GM12864 (cell line): Measurements from ENCODE around the gene MMP20.

ENCODE experiments used
- DNase-seq: peaks from one replicate; pipeline ENCODE4 v3.0.0-alpha.2; 2011; ENCODE audit warnings: low read depth
- H3K4me3 ChIP-seq: 2 replicates; pipeline ENCODE4 v1.5.1; 2011; ENCODE audit warnings: mild to moderate bottlenecking, low read depth, low read length, control low read depth
- CTCF ChIP-seq: IDR thresholded peaks from 2 replicates; pipeline ENCODE4 v1.5.1; 2011; ENCODE audit warnings: low read depth, mild to moderate bottlenecking, moderate library complexity, low read length, control low read depth, inconsistent platforms; ENCODE audit errors: missing control alignments

Gene MMP20

GRCh38 chr11:102623998-102624397 is 1.1 kb downstream of the MMP20 start:
- no peak for DNase-seq
- no peak for TF ChIP-seq CTCF
- H3K4me3 ChIP-seq, result no peak overlapping the region

- no peak for DNase-seq
- no peak for TF ChIP-seq CTCF
- no peak overlapping the region for H3K4me3 ChIP-seq
Observed at GRCh38 chr11:102623128-102623527, 2.0 kb downstream of the MMP20 start.

- DNase-seq, result no peak
- H3K4me3 ChIP-seq, result no peak overlapping the region
- no peak for TF ChIP-seq CTCF
Observed at GRCh38 chr11:102622258-102622657, 2.9 kb downstream of the MMP20 start.

GRCh38 chr11:102620818-102621561 is 4.1 kb downstream of the MMP20 start:
- no peak for TF ChIP-seq CTCF
- DNase-seq, result no peak
- H3K4me3 ChIP-seq, result no peak overlapping the region

GRCh38 chr11:102620179-102620578 is 5.0 kb downstream of the MMP20 start:
- H3K4me3 ChIP-seq, result no peak overlapping the region
- no peak for DNase-seq
- no peak for TF ChIP-seq CTCF

- TF ChIP-seq CTCF, result no peak
- H3K4me3 ChIP-seq, result no peak overlapping the region
Observed at GRCh38 chr11:102617466-102618008, 7.6 kb downstream of the MMP20 start.

More at GRCh38 chr11:102617466-102618008, 7.6 kb downstream of the MMP20 start:
- DNase-seq, result no peak
